ENCODE measurements around the gene ZNF318.
A peak's percentile ranks its signal among the peaks of the same experiment; 100 is the strongest.

The ZNF318 gene

DNA sequence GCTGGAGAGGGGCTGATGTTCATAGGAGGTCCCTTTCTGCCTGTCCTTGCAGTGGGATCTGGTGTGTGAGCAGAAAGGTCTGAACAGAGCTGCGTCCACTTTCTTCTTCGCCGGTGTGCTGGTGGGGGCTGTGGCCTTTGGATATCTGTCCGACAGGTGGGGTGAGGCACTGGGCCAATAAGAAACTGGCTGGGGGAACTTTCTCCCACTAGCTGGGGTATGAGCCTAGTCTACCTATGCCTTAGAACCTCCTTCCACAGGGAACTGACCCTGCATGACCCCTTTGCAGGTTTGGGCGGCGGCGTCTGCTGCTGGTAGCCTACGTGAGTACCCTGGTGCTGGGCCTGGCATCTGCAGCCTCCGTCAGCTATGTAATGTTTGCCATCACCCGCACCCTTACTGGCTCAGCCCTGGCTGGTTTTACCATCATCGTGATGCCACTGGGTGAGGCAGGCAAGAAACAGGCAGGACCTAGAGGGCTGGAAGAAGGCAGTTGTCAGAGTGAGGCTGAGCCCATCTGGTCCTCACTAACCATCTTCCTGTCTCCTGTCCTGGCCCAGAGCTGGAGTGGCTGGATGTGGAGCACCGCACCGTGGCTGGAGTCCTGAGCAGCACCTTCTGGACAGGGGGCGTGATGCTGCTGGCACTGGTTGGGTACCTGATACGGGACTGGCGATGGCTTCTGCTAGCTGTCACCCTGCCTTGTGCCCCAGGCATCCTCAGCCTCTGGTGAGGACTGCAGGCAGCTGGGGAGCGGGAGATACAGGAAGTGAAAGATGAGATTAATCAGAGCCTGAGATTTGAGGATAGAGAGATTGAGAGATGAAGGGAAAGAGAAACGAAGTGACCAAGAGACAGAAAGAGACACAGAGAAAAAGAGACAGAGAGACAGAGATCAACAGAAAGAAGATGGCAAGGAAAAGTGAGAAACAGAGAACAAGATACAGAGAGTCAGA lies 69.8 kb downstream of the ZNF318 start:
- DNase-seq (ENCODE audit: low read depth), result no peak
- no peak overlapping the region for H3K4me3 ChIP-seq (replicated peaks; ENCODE audit: low read depth, low read length)
- no peak for TF ChIP-seq CTCF (IDR thresholded peaks at IDR 0.05; ENCODE audit: low read length, missing control alignments)

DNA sequence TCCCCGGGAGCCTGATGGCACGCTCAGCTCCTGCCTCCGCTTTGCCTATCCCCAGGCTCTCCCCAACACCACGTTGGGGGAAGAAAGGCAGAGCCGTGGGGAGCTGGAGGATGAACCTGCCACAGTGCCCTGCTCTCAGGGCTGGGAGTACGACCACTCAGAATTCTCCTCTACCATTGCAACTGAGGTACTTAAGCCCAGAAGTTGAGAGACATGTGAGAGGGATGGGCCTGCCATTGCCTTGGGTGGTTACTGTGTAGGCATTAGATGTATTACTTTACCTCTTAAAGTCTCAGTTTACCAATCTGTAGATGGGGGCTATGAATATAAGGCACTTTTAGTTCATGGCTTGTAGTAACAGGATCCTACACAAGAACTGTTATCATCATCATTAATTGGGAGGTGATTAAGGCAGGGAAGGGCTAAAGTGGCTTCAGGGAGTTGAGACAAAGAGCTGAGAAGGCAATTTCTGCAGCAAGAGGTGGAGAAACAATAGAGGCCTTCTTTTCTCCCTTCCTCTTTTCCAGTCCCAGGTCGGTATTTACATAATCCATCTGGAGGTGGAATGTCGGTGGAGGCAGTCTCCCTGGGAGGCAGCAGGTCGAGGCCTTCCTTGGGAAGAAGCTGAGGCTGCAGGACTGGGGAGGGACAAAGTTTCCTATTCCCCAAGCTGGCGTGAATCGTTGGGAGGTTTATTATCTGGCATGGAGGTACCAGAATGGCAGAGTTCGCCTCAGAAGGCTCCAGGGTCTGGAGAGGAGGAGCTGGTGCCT lies 70.7 kb downstream of the ZNF318 start:
- no peak for DNase-seq (ENCODE audit: low read depth)
- no peak overlapping the region for H3K4me3 ChIP-seq (replicated peaks; ENCODE audit: low read depth, low read length)
- TF ChIP-seq CTCF (IDR thresholded peaks at IDR 0.05; ENCODE audit: low read length, missing control alignments), result no peak

DNA sequence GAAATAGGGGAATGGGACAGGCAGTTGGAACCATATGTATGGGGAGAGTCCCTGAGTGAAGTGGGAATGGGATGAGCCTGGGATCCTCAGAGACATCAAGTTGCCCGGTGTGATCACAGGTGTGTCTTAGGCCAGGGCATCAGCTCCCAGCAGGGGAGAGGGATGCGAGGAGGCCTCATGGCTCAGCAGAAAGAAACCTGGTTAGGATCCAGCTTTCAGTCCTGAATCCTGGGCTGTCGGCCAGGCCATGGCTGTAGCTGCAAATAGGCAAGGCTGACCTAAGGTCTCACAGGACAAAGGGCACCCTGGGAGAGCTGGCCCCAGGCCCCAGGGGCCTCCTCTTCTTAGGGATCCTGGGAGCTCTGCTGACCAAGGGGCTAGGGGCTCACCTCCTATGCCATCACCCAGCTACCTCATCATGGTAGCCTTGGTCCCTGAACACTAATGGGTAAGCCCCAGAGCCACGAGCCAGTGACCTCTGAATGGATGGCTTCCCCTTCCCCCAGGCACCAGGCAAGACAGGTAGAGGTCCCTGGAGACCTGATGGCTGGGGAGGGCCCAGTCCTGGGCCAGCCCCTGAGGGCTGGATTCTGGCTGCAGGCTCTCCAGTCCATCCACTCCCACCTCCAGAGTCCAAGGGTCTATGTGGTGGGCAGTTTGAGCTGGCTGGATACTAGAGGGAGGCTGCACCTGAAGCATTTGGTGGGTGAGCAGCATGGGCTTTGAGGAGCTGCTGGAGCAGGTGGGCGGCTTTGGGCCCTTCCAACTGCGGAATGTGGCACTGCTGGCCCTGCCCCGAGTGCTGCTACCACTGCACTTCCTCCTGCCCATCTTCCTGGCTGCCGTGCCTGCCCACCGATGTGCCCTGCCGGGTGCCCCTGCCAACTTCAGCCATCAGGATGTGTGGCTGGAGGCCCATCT lies 71.5 kb downstream of the ZNF318 start, which contains the start of gene SLC22A7:
Gene SLC22A7, plus strand, starts transcription at position 617 of the 921 bp plus-strand sequence. Its CDS starts 99 bp downstream, at position 716.
- DNase-seq (ENCODE audit: low read depth), result peak; percentile 3
- no peak within 1 kb of the TSS for H3K4me3 ChIP-seq (replicated peaks; ENCODE audit: low read depth, low read length)
- no peak for TF ChIP-seq CTCF (IDR thresholded peaks at IDR 0.05; ENCODE audit: low read length, missing control alignments)

DNA sequence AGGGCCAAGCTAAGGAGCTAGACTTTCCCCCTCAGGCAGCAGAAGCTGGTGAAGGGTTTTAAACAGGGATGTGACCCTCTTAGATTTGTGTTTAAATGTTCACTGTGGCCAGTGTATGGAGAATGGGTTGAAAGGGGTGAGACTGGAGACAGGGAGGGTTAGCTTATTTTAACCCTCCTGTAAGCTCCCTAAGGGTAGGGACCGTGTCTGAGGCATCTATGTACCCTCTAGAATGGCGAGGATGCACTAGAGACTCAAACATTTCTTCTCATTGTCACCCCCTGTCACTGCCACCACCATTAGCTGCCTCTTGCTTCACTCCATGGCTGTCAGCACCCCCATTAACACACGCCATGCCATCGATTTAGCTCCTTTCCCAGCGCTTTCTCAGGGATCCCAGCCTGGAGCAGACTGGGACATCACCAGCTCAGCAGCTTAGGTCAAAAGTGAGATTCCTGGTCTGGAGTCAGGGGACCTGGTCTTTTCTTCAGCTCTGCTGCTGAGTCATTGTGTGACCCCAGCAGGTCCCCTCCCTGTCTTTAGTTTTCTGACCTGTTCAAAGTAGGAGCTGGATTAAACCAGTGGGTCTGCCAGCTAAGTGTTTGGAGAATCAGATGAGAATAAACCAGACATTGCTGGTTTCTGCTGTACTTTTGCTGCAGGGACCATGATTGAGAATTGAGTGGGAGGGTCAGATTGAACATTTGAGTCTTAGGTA lies 72.5 kb downstream of the ZNF318 start:
- H3K4me3 ChIP-seq (replicated peaks; ENCODE audit: low read depth, low read length), result no peak overlapping the region
- no peak for DNase-seq (ENCODE audit: low read depth)
- no peak for TF ChIP-seq CTCF (IDR thresholded peaks at IDR 0.05; ENCODE audit: low read length, missing control alignments)

DNA sequence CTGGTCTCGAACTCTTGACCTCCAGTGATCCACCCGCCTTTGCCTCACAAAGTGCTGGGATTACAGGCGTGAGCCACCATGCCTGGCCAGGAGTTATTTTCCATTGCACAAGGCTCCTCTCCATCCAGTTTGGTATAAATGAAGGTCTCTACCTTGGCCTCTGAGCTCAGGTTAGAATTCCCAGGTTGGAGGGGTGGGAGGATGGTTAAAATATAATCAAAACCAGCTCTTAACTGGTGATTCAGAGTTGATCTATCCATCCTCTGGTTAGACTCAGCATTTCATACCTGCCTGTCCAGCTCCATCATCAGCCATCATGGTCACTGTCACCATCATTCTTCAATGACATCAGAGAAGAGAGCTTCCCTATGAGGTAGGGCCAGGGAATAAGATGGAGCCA lies 74.0 kb downstream of the ZNF318 start:
- no peak for DNase-seq (ENCODE audit: low read depth)
- no peak for TF ChIP-seq CTCF (IDR thresholded peaks at IDR 0.05; ENCODE audit: low read length, missing control alignments)
- H3K4me3 ChIP-seq (replicated peaks; ENCODE audit: low read depth, low read length), result no peak overlapping the region

GRCh38 chr6:43294536-43294935 lies 74.9 kb downstream of the ZNF318 start:
- no peak overlapping the region for H3K4me3 ChIP-seq (replicated peaks; ENCODE audit: low read depth, low read length)
- DNase-seq (ENCODE audit: low read depth), result no peak
- TF ChIP-seq CTCF (IDR thresholded peaks at IDR 0.05; ENCODE audit: low read length, missing control alignments), result no peak
